Fibroblast of lung (primary cell): ENCODE results near the gene TBC1D22A. TPM values are rescaled to one million over a fixed set of nuclear protein-coding genes. Genes with fewer than 3 reads are reported as not detected.

Experiments
- DNase-seq, 2 donors: peaks; one replicate each; pipeline versions ENCODE4 v3.0.0 to v3.0.0-alpha.2; 2010; ENCODE audit warnings: low read depth in 2 of 2
- H2AFZ ChIP-seq: 2 replicates; pipeline ENCODE4 v1.5.1; 2012; ENCODE audit warnings: low read length, control low read depth, inconsistent platforms
- H3K27ac ChIP-seq: 2 replicates; pipeline ENCODE4 v1.5.1; 2011; ENCODE audit warnings: low read length, control low read depth; ENCODE audit not compliant: insufficient read depth
- H3K27me3 ChIP-seq: 2 replicates; pipeline ENCODE4 v1.5.1; 2011; ENCODE audit warnings: mild to moderate bottlenecking, low read length; ENCODE audit not compliant: control insufficient read depth, insufficient read depth
- H3K36me3 ChIP-seq: 2 replicates; pipeline ENCODE4 v1.5.1; 2011; ENCODE audit warnings: low read length; ENCODE audit not compliant: control insufficient read depth, insufficient read depth
- H3K4me1 ChIP-seq: 2 replicates; pipeline ENCODE4 v1.5.1; 2011; ENCODE audit warnings: low read length; ENCODE audit not compliant: control insufficient read depth, insufficient read depth; ENCODE audit errors: extremely low read depth
- H3K4me2 ChIP-seq: 2 replicates; pipeline ENCODE4 v1.5.1; 2011; ENCODE audit warnings: low read length, control low read depth; ENCODE audit not compliant: insufficient read depth; ENCODE audit errors: extremely low read depth
- H3K4me3 ChIP-seq, 4 experiments: fragments of 200-600 bp in 1 of 4; sonication (generic) in 1 of 4; replicated peaks in 1 of 4; 2 replicates each; pipeline ENCODE4 v1.5.1; 2011 to 2016; ENCODE audit warnings: low read length in 4 of 4, low read depth in 3 of 4, mild to moderate bottlenecking in 3 of 4, control low read depth in 2 of 4, inconsistent platforms in 1 of 4, mixed read lengths in 1 of 4; ENCODE audit not compliant: insufficient read depth in 1 of 4; ENCODE audit errors: control extremely low read depth in 1 of 4
- H3K79me2 ChIP-seq: 2 replicates; pipeline ENCODE4 v1.5.1; 2012; ENCODE audit warnings: mild to moderate bottlenecking, low read length, inconsistent platforms; ENCODE audit not compliant: control insufficient read depth, insufficient read depth
- H3K9ac ChIP-seq: 2 replicates; pipeline ENCODE4 v1.5.1; 2011; ENCODE audit warnings: mild to moderate bottlenecking, low read length, control low read depth; ENCODE audit not compliant: insufficient read depth
- H3K9me3 ChIP-seq: 2 replicates; pipeline ENCODE4 v1.5.1; 2012; ENCODE audit warnings: low read depth, low read length; ENCODE audit not compliant: control insufficient read depth, insufficient read depth
- H4K20me1 ChIP-seq: 2 replicates; pipeline ENCODE4 v1.5.1; 2011; ENCODE audit warnings: low read length; ENCODE audit not compliant: control insufficient read depth, insufficient read depth; ENCODE audit errors: extremely low read depth
- CTCF ChIP-seq, 2 donors: IDR thresholded peaks in 1 of 2; conservative IDR thresholded peaks in 1 of 2; 1 replicate in 1 of 2; 2 replicates in 1 of 2; pipeline ENCODE4 v1.5.1; 2011 to 2012; ENCODE audit warnings: low read length in 2 of 2, control low read depth in 1 of 2, inconsistent platforms in 1 of 2, low read depth in 1 of 2, mild to moderate bottlenecking in 1 of 2
- EZH2 ChIP-seq: IDR thresholded peaks from 2 replicates; pipeline ENCODE4 v1.5.1; 2012; ENCODE audit warnings: low read length, control low read depth, mild to moderate bottlenecking; ENCODE audit errors: missing control alignments
- polyA plus RNA-seq, 2 donors: library from polyadenylated mRNA; depleted of rRNA in 1 of 2; stranded (reverse) in 1 of 2; unstranded in 1 of 2; fragments of >200 nt; gene quantifications; 2 replicates each; pipeline ENCODE4 v1.2.1, GENCODE V29; 2011 to 2012; ENCODE audit warnings: missing spikeins in 1 of 2
- total RNA-seq: library from RNA; depleted of rRNA; stranded (reverse); fragments of >200 nt; gene quantifications from 2 replicates; pipeline ENCODE4 v1.2.1, GENCODE V29; 2014

The TBC1D22A gene
- total and polyA plus RNA-seq, 2 donors (not counting 1 experiment from before 2014, with no cell fraction given), result 11.6 to 17.6 TPM

- Histone ChIP-seq H3K79me2 (no peaks in the 10 kb centered on the region), H3K4me2 (no peak overlapping the region), H2AFZ (no peak overlapping the region), H3K36me3 (no peaks in the 10 kb centered on the region), H3K27ac (no peak overlapping the region), H3K4me1 (no peaks in the 10 kb centered on the region), H3K27me3 (no peaks in the 10 kb centered on the region), H3K9me3 (no peaks in the 10 kb centered on the region), H4K20me1 (no peaks in the 10 kb centered on the region), H3K4me3 (no peak overlapping the region), H3K9ac (no peak overlapping the region)
- no peak for DNase-seq
- TF ChIP-seq EZH2 (no peak), CTCF (conservative IDR thresholded peaks at IDR 0.05 in 1 of 2, IDR thresholded peaks at IDR 0.05 in 1 of 2; ENCODE audit: low read depth in 1 of 2, low read length in 2 of 2) (no peak)
Measured at GRCh38 chr22:46959369-46959768, 196.9 kb downstream of the TBC1D22A start.

- H2AFZ ChIP-seq, result no peak overlapping the region
- no peaks in the 10 kb centered on the region for H3K79me2 ChIP-seq
- H3K36me3 ChIP-seq, result no peaks in the 10 kb centered on the region
- DNase-seq, result no peak
- TF ChIP-seq CTCF (conservative IDR thresholded peaks at IDR 0.05 in 1 of 2, IDR thresholded peaks at IDR 0.05 in 1 of 2; ENCODE audit: low read depth in 1 of 2, low read length in 2 of 2) (no peak), EZH2 (no peak)
- H3K27ac ChIP-seq, result no peak overlapping the region
- H3K9me3 ChIP-seq, result no peaks in the 10 kb centered on the region
- no peaks in the 10 kb centered on the region for H3K27me3 ChIP-seq
- H3K4me2 ChIP-seq, result no peak overlapping the region
- no peaks in the 10 kb centered on the region for H3K4me1 ChIP-seq
- no peak overlapping the region for H3K9ac ChIP-seq
- H4K20me1 ChIP-seq, result no peaks in the 10 kb centered on the region
- no peak overlapping the region for H3K4me3 ChIP-seq
Measured at GRCh38 chr22:46961591-46962295, 199.3 kb downstream of the TBC1D22A start.

- H3K4me1 ChIP-seq, result no peaks in the 10 kb centered on the region
- no peak overlapping the region for H3K4me2 ChIP-seq
- DNase-seq, result no peak
- H3K9me3 ChIP-seq, result no peaks in the 10 kb centered on the region
- no peaks in the 10 kb centered on the region for H3K79me2 ChIP-seq
- H3K4me3 ChIP-seq, result no peak overlapping the region
- no peaks in the 10 kb centered on the region for H4K20me1 ChIP-seq
- no peak for TF ChIP-seq EZH2
- no peak for TF ChIP-seq CTCF (conservative IDR thresholded peaks at IDR 0.05 in 1 of 2, IDR thresholded peaks at IDR 0.05 in 1 of 2; ENCODE audit: low read depth in 1 of 2, low read length in 2 of 2)
- no peaks in the 10 kb centered on the region for H3K27me3 ChIP-seq
- H3K27ac ChIP-seq, result no peak overlapping the region
- no peaks in the 10 kb centered on the region for H3K36me3 ChIP-seq
- H3K9ac ChIP-seq, result no peak overlapping the region
- no peak overlapping the region for H2AFZ ChIP-seq
Measured at GRCh38 chr22:46962406-46962805, 200.0 kb downstream of the TBC1D22A start.
